ENCODE data around the gene CLEC20A. TPM values are rescaled to one million over a fixed set of nuclear protein-coding genes. Genes with fewer than 3 reads are reported as not detected.

The CLEC20A gene
- total RNA-seq, 4 donors from 2014 or later = not detected

- Histone ChIP-seq H3K27ac (no peak overlapping the region), H3K36me3 (no peaks in the 10 kb centered on the region), H3K4me1 (peaks cover 0 to 12% (median 0%) of the 10 kb centered on the region in 3 donors), H3K4me3 (no peak overlapping the region), H3K27me3 (peaks cover 22% of the 10 kb centered on the region), H3K9me3 (no peaks in the 10 kb centered on the region)
- ATAC-seq = no peak
- TF ChIP-seq POLR2AphosphoS5 (IDR thresholded peaks at IDR 0.05) (no peak), POLR2A (IDR thresholded peaks at IDR 0.05) (no peak), CTCF (IDR thresholded peaks at IDR 0.05) (no peak), EP300 (IDR thresholded peaks at IDR 0.05) (no peak)
- 100% methylated on average over 2 of the region's 9 CpGs; no CpG with 5 or more reads in 1 of the 2 donors for WGBS, 2 donors (ENCODE audit: low coverage in 1 of 2)
These were observed 5.8 kb downstream of the CLEC20A start for GRCh38 chr1:178490967-178491366.

GRCh38 chr1:178490136-178490535, 6.6 kb downstream of the CLEC20A start:
- Histone ChIP-seq H3K27ac (no peak overlapping the region), H3K9me3 (no peaks in the 10 kb centered on the region), H3K4me1 (peaks cover 0 to 12% (median 0%) of the 10 kb centered on the region in 3 donors), H3K36me3 (no peaks in the 10 kb centered on the region), H3K27me3 (peaks cover 23% of the 10 kb centered on the region), H3K4me3 (no peak overlapping the region)
- TF ChIP-seq CTCF (IDR thresholded peaks at IDR 0.05) (no peak), EP300 (IDR thresholded peaks at IDR 0.05) (no peak), POLR2AphosphoS5 (IDR thresholded peaks at IDR 0.05) (no peak), POLR2A (IDR thresholded peaks at IDR 0.05) (no peak)
- ATAC-seq = no peak
- 92% methylated on average over 2 of the region's 8 CpGs; no CpG with 5 or more reads in 1 of the 2 donors for WGBS, 2 donors (ENCODE audit: low coverage in 1 of 2)

- H3K9me3 ChIP-seq = no peaks in the 10 kb centered on the region
- peaks cover 0 to 12% (median 0%) of the 10 kb centered on the region in 3 donors for H3K4me1 ChIP-seq
- H3K4me3 ChIP-seq = no peak overlapping the region
- ATAC-seq = no peak
- no peaks in the 10 kb centered on the region for H3K36me3 ChIP-seq
- TF ChIP-seq EP300 (IDR thresholded peaks at IDR 0.05) = no peak
- no peak for TF ChIP-seq POLR2A (IDR thresholded peaks at IDR 0.05)
- no peak for TF ChIP-seq CTCF (IDR thresholded peaks at IDR 0.05)
- no peak for TF ChIP-seq POLR2AphosphoS5 (IDR thresholded peaks at IDR 0.05)
- H3K27me3 ChIP-seq = peaks cover 23% of the 10 kb centered on the region
- 90 to 100% methylated on average over 3 to 4 of the region's 4 CpGs for WGBS, 2 donors (ENCODE audit: low coverage in 1 of 2)
- H3K27ac ChIP-seq = no peak overlapping the region
These were observed 7.4 kb downstream of the CLEC20A start for GRCh38 chr1:178489399-178489798.

- Histone ChIP-seq H3K27me3 (peaks cover 23% of the 10 kb centered on the region), H3K36me3 (no peaks in the 10 kb centered on the region), H3K27ac (no peak overlapping the region), H3K4me3 (no peak overlapping the region), H3K9me3 (no peaks in the 10 kb centered on the region), H3K4me1 (peaks cover 0 to 12% (median 0%) of the 10 kb centered on the region in 3 donors)
- no peak for ATAC-seq
- 100% methylated on average over 2 of the region's 4 CpGs; no CpG with 5 or more reads in 1 of the 2 donors for WGBS, 2 donors (ENCODE audit: low coverage in 1 of 2)
- TF ChIP-seq EP300 (IDR thresholded peaks at IDR 0.05) = no peak
- no peak for TF ChIP-seq POLR2AphosphoS5 (IDR thresholded peaks at IDR 0.05)
- TF ChIP-seq POLR2A (IDR thresholded peaks at IDR 0.05) = no peak
- no peak for TF ChIP-seq CTCF (IDR thresholded peaks at IDR 0.05)
These were observed 8.4 kb downstream of the CLEC20A start for GRCh38 chr1:178488393-178488792.

GRCh38 chr1:178487070-178487615, 9.6 kb downstream of the CLEC20A start:
- ATAC-seq = peak; percentile 7
- Histone ChIP-seq H3K27me3 (peaks cover 23% of the 10 kb centered on the region), H3K27ac (no peak overlapping the region), H3K9me3 (no peaks in the 10 kb centered on the region), H3K4me3 (peak overlapping the region in 1 of 2 donors; percentile 40), H3K4me1 (peaks cover 0 to 12% (median 0%) of the 10 kb centered on the region in 3 donors), H3K36me3 (no peaks in the 10 kb centered on the region)
- TF ChIP-seq CTCF (IDR thresholded peaks at IDR 0.05) = no peak
- TF ChIP-seq POLR2A (IDR thresholded peaks at IDR 0.05) = no peak
- no peak for TF ChIP-seq EP300 (IDR thresholded peaks at IDR 0.05)
- no peak for TF ChIP-seq POLR2AphosphoS5 (IDR thresholded peaks at IDR 0.05)
- 71% methylated on average over 7 of the region's 20 CpGs; no CpG with 5 or more reads in 1 of the 2 donors for WGBS, 2 donors (ENCODE audit: low coverage in 1 of 2)
